Hepatocyte (in vitro differentiated cells): ENCODE results near the gene ESPNL. TPM values are rescaled to one million over a fixed set of nuclear protein-coding genes. Genes with fewer than 3 reads are reported as not detected.

Source experiments
- DNase-seq: peaks from one replicate; pipeline ENCODE4 v3.0.0-alpha.2; 2016; ENCODE audit warnings: low spot score
- H2AFZ ChIP-seq: fragments of 200-600 bp; sonication (generic); 2 replicates; pipeline ENCODE4 v1.6.0; 2016; ENCODE audit warnings: antibody characterized with exemption, mild to moderate bottlenecking
- H3K27ac ChIP-seq: fragments of 200-600 bp; sonication (generic); 2 replicates; pipeline ENCODE4 v1.5.1; 2016; ENCODE audit warnings: mild to moderate bottlenecking
- H3K27me3 ChIP-seq: fragments of 200-600 bp; sonication (generic); 2 replicates; pipeline ENCODE4 v1.6.1; 2016
- H3K36me3 ChIP-seq: fragments of 200-600 bp; sonication (generic); replicated peaks from 2 replicates; pipeline ENCODE4 v1.5.1; 2016; ENCODE audit warnings: low read depth; ENCODE audit not compliant: insufficient read depth
- H3K4me1 ChIP-seq: fragments of 200-600 bp; sonication (generic); 2 replicates; pipeline ENCODE4 v1.5.1; 2016; ENCODE audit warnings: mild to moderate bottlenecking, moderate library complexity; ENCODE audit not compliant: insufficient read depth
- H3K4me2 ChIP-seq: fragments of 200-600 bp; sonication (generic); 2 replicates; pipeline ENCODE4 v1.6.0; 2016
- H3K4me3 ChIP-seq: fragments of 200-600 bp; sonication (generic); 2 replicates; pipeline ENCODE4 v1.5.1; 2016; ENCODE audit warnings: mild to moderate bottlenecking
- H3K79me2 ChIP-seq: fragments of 200-600 bp; sonication (generic); 2 replicates; pipeline ENCODE4 v1.6.0; 2017; ENCODE audit warnings: mild to moderate bottlenecking
- H3K9me2 ChIP-seq: fragments of 200-600 bp; sonication (generic); replicated peaks from 2 replicates; pipeline ENCODE4 v1.6.0; 2017; ENCODE audit warnings: mild to moderate bottlenecking; ENCODE audit not compliant: insufficient read depth
- H3K9me3 ChIP-seq: fragments of 200-600 bp; sonication (generic); 2 replicates; pipeline ENCODE4 v1.5.1; 2016; ENCODE audit warnings: low read depth, mild to moderate bottlenecking
- H4K20me1 ChIP-seq: fragments of 200-600 bp; sonication (generic); 2 replicates; pipeline ENCODE4 v1.6.0; 2016; ENCODE audit warnings: mild to moderate bottlenecking; ENCODE audit not compliant: insufficient read depth, poor library complexity, severe bottlenecking
- EZH2 ChIP-seq: fragments of 200-600 bp; sonication (generic); IDR thresholded peaks from 2 replicates; pipeline ENCODE4 v1.6.1; 2016; ENCODE audit warnings: antibody characterized with exemption, mild to moderate bottlenecking, borderline replicate concordance
- EZH2phosphoT487 ChIP-seq: fragments of 200-600 bp; sonication (generic); IDR thresholded peaks from one replicate; pipeline ENCODE4 v1.6.1; 2018; ENCODE audit warnings: antibody characterized with exemption, mild to moderate bottlenecking, low read depth, moderate library complexity; ENCODE audit not compliant: unreplicated experiment, severe bottlenecking
- WGBS: methylation state at CpG from one replicate; pipeline ENCODE4 v1.1.6; 2016; ENCODE audit warnings: low lambda C conversion rate; ENCODE audit errors: missing lambda C conversion rate; 5-methylcytosine and 5-hydroxymethylcytosine counted together
- polyA plus RNA-seq: library from polyadenylated mRNA; unstranded; fragments of >200 nt; fragmentation: Nextera tagmentation; extraction: Ambion mirVana; gene quantifications from 2 replicates; pipeline ENCODE4 v1.2.1, GENCODE V29; 2016
- total RNA-seq: library from RNA; depleted of rRNA; stranded (reverse); fragments of >200 nt; gene quantifications from 2 replicates; pipeline ENCODE4 v1.2.3, GENCODE V29; 2014
- TF ChIP-seq, protein P1 (sequence below): fragments of 200-600 bp; sonication (generic); IDR thresholded peaks from 2 replicates; pipeline ENCODE4 v1.5.1; 2016; ENCODE audit warnings: antibody characterized with exemption, mild to moderate bottlenecking; ENCODE audit not compliant: poor library complexity

The ESPNL gene
- total and polyA plus RNA-seq, 2 experiments from 2014 or later: 0.27 to 0.62 TPM

GRCh38 chr2:238123218-238123971 is 23.3 kb downstream of the ESPNL start:
- H3K4me3 ChIP-seq: no peak overlapping the region
- peaks cover 6% of the 10 kb centered on the region for H3K27me3 ChIP-seq
- H4K20me1 ChIP-seq: no peaks in the 10 kb centered on the region
- no peaks in the 10 kb centered on the region for H3K9me3 ChIP-seq
- no peaks in the 10 kb centered on the region for H3K4me1 ChIP-seq
- H3K4me2 ChIP-seq: no peak overlapping the region
- no peaks in the 10 kb centered on the region for H3K9me2 ChIP-seq
- TF ChIP-seq EZH2: no peak
- TF ChIP-seq EZH2phosphoT487: no peak
- TF ChIP-seq, protein P1, sequence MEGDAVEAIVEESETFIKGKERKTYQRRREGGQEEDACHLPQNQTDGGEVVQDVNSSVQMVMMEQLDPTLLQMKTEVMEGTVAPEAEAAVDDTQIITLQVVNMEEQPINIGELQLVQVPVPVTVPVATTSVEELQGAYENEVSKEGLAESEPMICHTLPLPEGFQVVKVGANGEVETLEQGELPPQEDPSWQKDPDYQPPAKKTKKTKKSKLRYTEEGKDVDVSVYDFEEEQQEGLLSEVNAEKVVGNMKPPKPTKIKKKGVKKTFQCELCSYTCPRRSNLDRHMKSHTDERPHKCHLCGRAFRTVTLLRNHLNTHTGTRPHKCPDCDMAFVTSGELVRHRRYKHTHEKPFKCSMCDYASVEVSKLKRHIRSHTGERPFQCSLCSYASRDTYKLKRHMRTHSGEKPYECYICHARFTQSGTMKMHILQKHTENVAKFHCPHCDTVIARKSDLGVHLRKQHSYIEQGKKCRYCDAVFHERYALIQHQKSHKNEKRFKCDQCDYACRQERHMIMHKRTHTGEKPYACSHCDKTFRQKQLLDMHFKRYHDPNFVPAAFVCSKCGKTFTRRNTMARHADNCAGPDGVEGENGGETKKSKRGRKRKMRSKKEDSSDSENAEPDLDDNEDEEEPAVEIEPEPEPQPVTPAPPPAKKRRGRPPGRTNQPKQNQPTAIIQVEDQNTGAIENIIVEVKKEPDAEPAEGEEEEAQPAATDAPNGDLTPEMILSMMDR: no peak
- WGBS: 84% methylated on average over 20 of the region's 22 CpGs
- DNase-seq: no peak
- no peak overlapping the region for H3K27ac ChIP-seq
- H2AFZ ChIP-seq: no peak overlapping the region
- no peaks in the 10 kb centered on the region for H3K79me2 ChIP-seq
- no peaks in the 10 kb centered on the region for H3K36me3 ChIP-seq

GRCh38 chr2:238123991-238124470 is 23.9 kb downstream of the ESPNL start:
- TF ChIP-seq, protein P1: no peak
- TF ChIP-seq EZH2phosphoT487 (no peak), EZH2 (no peak)
- DNase-seq: no peak
- Histone ChIP-seq H3K79me2 (no peaks in the 10 kb centered on the region), H4K20me1 (no peaks in the 10 kb centered on the region), H3K36me3 (no peaks in the 10 kb centered on the region), H3K4me2 (no peak overlapping the region), H3K27ac (no peak overlapping the region), H2AFZ (no peak overlapping the region), H3K9me3 (no peaks in the 10 kb centered on the region), H3K9me2 (no peaks in the 10 kb centered on the region), H3K4me1 (no peaks in the 10 kb centered on the region), H3K27me3 (peaks cover 6% of the 10 kb centered on the region), H3K4me3 (no peak overlapping the region)
- WGBS: 86% methylated on average over 13 of the region's 14 CpGs

- TF ChIP-seq, protein P1: no peak
- TF ChIP-seq EZH2: no peak
- no peak for TF ChIP-seq EZH2phosphoT487
- H3K9me2 ChIP-seq: no peaks in the 10 kb centered on the region
- H2AFZ ChIP-seq: no peak overlapping the region
- no peak overlapping the region for H3K4me3 ChIP-seq
- H4K20me1 ChIP-seq: no peaks in the 10 kb centered on the region
- H3K4me2 ChIP-seq: no peak overlapping the region
- H3K9me3 ChIP-seq: no peaks in the 10 kb centered on the region
- no peak overlapping the region for H3K27ac ChIP-seq
- no peak for DNase-seq
- no peaks in the 10 kb centered on the region for H3K79me2 ChIP-seq
- H3K27me3 ChIP-seq: peaks cover 6% of the 10 kb centered on the region
- H3K36me3 ChIP-seq: no peaks in the 10 kb centered on the region
- WGBS: 95% methylated on average over 18 of the region's 19 CpGs
- H3K4me1 ChIP-seq: no peaks in the 10 kb centered on the region
Observed at GRCh38 chr2:238124488-238125126, 24.5 kb downstream of the ESPNL start.
